ENCODE results near the gene RHD.
"Not testable (repeated sequence)": the region's sequence is repeated elsewhere in the genome, so short reads cannot be mapped to it uniquely, and the experiment has no call there.

RHD gene

DNA sequence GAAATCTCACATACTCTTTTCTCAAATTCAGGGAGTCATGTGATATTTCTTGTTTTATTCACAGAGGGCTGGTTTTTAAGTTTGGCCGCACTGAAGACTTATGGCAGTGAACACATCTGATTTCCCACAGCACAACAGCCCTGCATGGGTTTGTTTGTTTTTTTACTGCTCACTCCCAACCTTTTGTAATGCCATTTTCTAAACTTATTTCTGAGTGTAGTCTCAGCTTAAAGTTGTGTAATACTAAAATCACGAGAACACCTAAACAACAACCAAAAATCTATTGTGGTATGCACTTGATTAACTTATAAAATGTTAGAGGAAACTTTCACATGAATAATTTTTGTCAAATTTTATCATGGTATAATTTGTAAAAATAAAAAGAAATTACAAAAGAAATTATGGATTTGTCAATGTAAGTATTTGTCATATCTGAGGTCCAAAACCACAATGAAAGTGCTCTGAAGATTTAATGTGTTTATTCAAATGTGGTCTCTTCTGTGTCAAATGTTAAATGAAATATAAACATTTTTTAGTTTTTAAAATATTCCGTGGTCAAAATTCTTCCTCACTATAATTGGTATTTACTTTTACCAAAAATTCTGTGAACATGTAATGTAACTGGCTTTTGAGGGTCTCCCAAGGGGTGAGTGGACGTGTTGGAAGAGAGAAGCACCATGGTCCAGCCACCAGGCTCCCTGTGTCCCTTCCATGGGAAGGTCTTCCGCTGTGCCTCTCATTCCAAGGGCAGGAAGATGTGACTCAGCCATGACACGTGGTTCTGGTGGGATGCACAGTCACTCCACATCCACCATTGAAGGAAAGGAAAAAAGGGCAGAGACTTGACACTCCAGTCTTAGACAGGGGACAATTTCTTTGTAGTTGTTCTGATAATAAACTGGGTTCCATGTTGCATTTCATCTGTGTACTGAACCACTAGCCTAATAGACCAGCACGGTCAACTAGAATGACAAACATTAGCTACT is 88.6 kb downstream of the RHD start:
- DNase-seq (ENCODE audit: low read depth, low spot score) = peak; percentile 73
- H3K4me3 ChIP-seq (ENCODE audit: low read depth, low read length) = no peak overlapping the region
- TF ChIP-seq, protein P1, sequence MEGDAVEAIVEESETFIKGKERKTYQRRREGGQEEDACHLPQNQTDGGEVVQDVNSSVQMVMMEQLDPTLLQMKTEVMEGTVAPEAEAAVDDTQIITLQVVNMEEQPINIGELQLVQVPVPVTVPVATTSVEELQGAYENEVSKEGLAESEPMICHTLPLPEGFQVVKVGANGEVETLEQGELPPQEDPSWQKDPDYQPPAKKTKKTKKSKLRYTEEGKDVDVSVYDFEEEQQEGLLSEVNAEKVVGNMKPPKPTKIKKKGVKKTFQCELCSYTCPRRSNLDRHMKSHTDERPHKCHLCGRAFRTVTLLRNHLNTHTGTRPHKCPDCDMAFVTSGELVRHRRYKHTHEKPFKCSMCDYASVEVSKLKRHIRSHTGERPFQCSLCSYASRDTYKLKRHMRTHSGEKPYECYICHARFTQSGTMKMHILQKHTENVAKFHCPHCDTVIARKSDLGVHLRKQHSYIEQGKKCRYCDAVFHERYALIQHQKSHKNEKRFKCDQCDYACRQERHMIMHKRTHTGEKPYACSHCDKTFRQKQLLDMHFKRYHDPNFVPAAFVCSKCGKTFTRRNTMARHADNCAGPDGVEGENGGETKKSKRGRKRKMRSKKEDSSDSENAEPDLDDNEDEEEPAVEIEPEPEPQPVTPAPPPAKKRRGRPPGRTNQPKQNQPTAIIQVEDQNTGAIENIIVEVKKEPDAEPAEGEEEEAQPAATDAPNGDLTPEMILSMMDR (IDR thresholded peaks at IDR 0.05; ENCODE audit: low read depth, low read length) = no peak
- in situ Hi-C loops (cut with HindIII; ENCODE audit: low sequenced_read_pairs) = no loop called here

DNA sequence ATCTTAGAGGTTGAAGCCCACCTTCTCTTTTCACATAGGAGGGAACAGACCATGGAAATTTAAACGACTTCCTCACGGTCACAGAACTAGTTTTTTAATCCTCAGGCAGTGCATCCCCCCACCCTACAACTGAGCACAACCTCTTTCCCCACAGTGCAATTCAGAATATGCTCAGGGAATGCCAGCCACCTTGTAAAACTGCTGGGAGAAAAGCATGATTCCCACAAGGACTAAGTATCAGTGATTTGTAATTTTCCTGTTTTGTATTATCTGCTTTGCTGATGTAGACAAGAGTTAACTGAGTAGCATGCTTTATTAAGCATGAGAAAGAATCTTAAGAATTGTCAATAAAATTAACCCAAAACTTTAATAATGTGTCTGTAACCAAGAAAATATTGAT is 89.6 kb downstream of the RHD start:
- H3K4me3 ChIP-seq (ENCODE audit: low read depth, low read length) = no peak overlapping the region
- in situ Hi-C loops (cut with HindIII; ENCODE audit: low sequenced_read_pairs) = no loop called here
- DNase-seq (ENCODE audit: low read depth, low spot score) = no peak
- TF ChIP-seq, protein P1 (IDR thresholded peaks at IDR 0.05; ENCODE audit: low read depth, low read length) = no peak

GRCh38 chr1:25362634-25363559 is 90.6 kb downstream of the RHD start:
- H3K4me3 ChIP-seq (ENCODE audit: low read depth, low read length); DNase-seq (ENCODE audit: low read depth, low spot score); in situ Hi-C loops (cut with HindIII; ENCODE audit: low sequenced_read_pairs): not testable (repeated sequence)

- no peak overlapping the region for H3K4me3 ChIP-seq (ENCODE audit: low read depth, low read length)
- in situ Hi-C loops (cut with HindIII; ENCODE audit: low sequenced_read_pairs) = no loop called here
- DNase-seq (ENCODE audit: low read depth, low spot score) = no peak
- TF ChIP-seq, protein P1 (IDR thresholded peaks at IDR 0.05; ENCODE audit: low read depth, low read length) = no peak
Measured at GRCh38 chr1:25369241-25369640, 96.9 kb downstream of the RHD start.

DNA sequence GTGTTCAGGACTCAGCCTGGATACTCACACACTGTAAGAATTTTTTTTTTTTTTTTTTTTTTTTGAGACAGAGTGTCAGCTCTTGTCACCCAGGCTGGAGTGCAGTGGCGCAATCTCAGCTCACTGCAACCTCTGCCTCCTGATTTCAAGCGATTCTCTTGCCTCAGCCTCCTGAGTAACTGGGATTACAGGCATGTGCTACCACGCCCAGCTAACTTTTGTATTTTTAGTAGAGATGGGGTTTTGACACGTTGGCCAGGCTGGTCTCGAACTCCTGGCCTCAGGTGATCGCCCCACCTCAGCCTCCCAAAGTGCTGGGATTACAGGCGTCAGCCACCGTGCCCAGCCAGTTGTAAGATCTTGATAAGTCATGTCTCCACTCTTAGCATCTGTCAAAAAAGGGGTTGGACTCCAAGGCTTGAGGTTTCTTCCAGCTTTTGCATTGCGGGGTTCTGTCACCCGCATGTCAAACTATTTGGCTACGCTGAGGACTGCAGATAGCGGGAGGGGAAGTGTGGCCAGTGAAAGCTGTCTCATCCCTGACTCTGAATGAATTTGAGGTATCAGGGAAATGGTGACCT is 97.5 kb downstream of the RHD start:
- H3K4me3 ChIP-seq (ENCODE audit: low read depth, low read length); DNase-seq (ENCODE audit: low read depth, low spot score); in situ Hi-C loops (cut with HindIII; ENCODE audit: low sequenced_read_pairs): not testable (repeated sequence)

GRCh38 chr1:25371757-25372156 is 99.4 kb downstream of the RHD start:
- DNase-seq (ENCODE audit: low read depth, low spot score) = peak; percentile 78
- in situ Hi-C loops (cut with HindIII; ENCODE audit: low sequenced_read_pairs); H3K4me3 ChIP-seq (ENCODE audit: low read depth, low read length): not testable (repeated sequence)

DNA sequence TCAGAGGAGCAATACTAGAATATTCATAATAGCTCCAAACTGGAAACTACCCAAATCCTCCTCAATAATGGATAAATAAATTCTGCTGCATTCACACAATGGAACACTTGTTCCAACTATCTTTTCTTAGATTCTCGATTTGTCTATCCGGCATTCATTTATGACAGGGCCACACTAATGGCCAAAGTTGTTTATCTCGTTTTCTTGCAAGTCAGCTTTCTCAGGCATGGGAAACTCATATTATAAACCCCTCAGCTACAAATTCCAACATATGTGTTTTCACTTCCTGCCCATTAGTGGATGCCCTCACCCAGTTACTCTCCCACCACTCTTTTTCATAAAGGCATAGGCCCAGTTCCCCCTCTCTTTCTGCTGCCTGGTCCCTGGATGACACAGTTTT is 106.1 kb downstream of the RHD start:
- DNase-seq (ENCODE audit: low read depth, low spot score); H3K4me3 ChIP-seq (ENCODE audit: low read depth, low read length); in situ Hi-C loops (cut with HindIII; ENCODE audit: low sequenced_read_pairs): not testable (repeated sequence)

Data from astrocyte of the spinal cord (primary cell).